ENCODE data around the gene BRICD5.

GRCh38 chr16:2244301-2244700 is 33.6 kb upstream of the BRICD5 start:
- no peak for TF ChIP-seq REPIN1 (tag by site-specific recombination; IDR thresholded peaks at IDR 0.05; ENCODE audit: low read depth)
- TF ChIP-seq CTCF (tag by site-specific recombination; IDR thresholded peaks at IDR 0.05), result no peak
- no peak for TF ChIP-seq ZNF529 (tag by site-specific recombination; IDR thresholded peaks at IDR 0.05; ENCODE audit: insufficient replicate concordance)
- TF ChIP-seq REST (tag by site-specific recombination; IDR thresholded peaks at IDR 0.05), result no peak
- TF ChIP-seq PBX3 (CRISPR knock-in tag; IDR thresholded peaks at IDR 0.05), result no peak
- no peak for TF ChIP-seq ZNF558 (tag by site-specific recombination; IDR thresholded peaks at IDR 0.05)
- TF ChIP-seq ZBTB20 (tag by site-specific recombination; IDR thresholded peaks at IDR 0.05), result no peak
